Measurements from ENCODE around the gene P2RY6. TPM values are rescaled to one million over a fixed set of nuclear protein-coding genes. Genes with fewer than 3 reads are reported as not detected.

P2RY6 gene
- total RNA-seq, 2 experiments from 2014 or later = not detected

- Mint-ChIP-seq H3K27ac (no peak overlapping the region), H3K27me3 (no peaks in the 10 kb centered on the region), H3K4me3 (no peak overlapping the region), H3K36me3 (ENCODE audit: low read depth) (no peaks in the 10 kb centered on the region), H3K9me3 (no peaks in the 10 kb centered on the region), H3K4me1 (ENCODE audit: low read depth) (peaks cover 5% of the 10 kb centered on the region)
- ChIA-PET CTCF (interaction anchor here (2.1 kb wide), 1 partner anchor 60 kb away, joined by 4 read pairs; no protein-coding TSS in a partner anchor), POLR2A (no interaction called here)
- DNase-seq (no peak), ATAC-seq (no peak)
- no peak for TF ChIP-seq CTCF (IDR thresholded peaks at IDR 0.05)
- intact Hi-C loops (cut with micrococcal nuclease) = no loop called here
Observed at GRCh38 chr11:73246303-73246702, 25.8 kb upstream of the P2RY6 start.

GRCh38 chr11:73248526-73249185, 23.5 kb upstream of the P2RY6 start:
- ChIA-PET CTCF (no interaction called here), POLR2A (interaction anchor here (0.8 kb wide), 1 partner anchor 9 kb away, joined by 3 read pairs; no protein-coding TSS in a partner anchor)
- ATAC-seq = no peak
- no peak overlapping the region for H3K27ac Mint-ChIP-seq
- no peaks in the 10 kb centered on the region for H3K36me3 Mint-ChIP-seq (ENCODE audit: low read depth)
- no peak overlapping the region for H3K4me3 Mint-ChIP-seq
- H3K9me3 Mint-ChIP-seq = no peaks in the 10 kb centered on the region
- no peak for TF ChIP-seq CTCF (IDR thresholded peaks at IDR 0.05)
- intact Hi-C loops (cut with micrococcal nuclease) = no loop called here
- no peak for DNase-seq
- H3K4me1 Mint-ChIP-seq (ENCODE audit: low read depth) = peaks cover 5% of the 10 kb centered on the region
- H3K27me3 Mint-ChIP-seq = no peaks in the 10 kb centered on the region

- intact Hi-C loops (cut with micrococcal nuclease) = no loop called here
- Mint-ChIP-seq H3K27me3 (no peaks in the 10 kb centered on the region), H3K9me3 (no peaks in the 10 kb centered on the region), H3K36me3 (ENCODE audit: low read depth) (no peaks in the 10 kb centered on the region), H3K27ac (no peak overlapping the region), H3K4me1 (ENCODE audit: low read depth) (peaks cover 5% of the 10 kb centered on the region), H3K4me3 (no peak overlapping the region)
- CTCF ChIA-PET = no interaction called here
- no peak for TF ChIP-seq CTCF (IDR thresholded peaks at IDR 0.05)
- POLR2A ChIA-PET = interaction anchor here (0.8 kb wide), 1 partner anchor 8 kb away, joined by 3 read pairs; no protein-coding TSS in a partner anchor
- ATAC-seq (peak; percentile 66), DNase-seq (peak; percentile 37)
Observed at GRCh38 chr11:73249304-73249703, 22.8 kb upstream of the P2RY6 start.

GRCh38 chr11:73249853-73250783, 22.0 kb upstream of the P2RY6 start:
- no peak for TF ChIP-seq CTCF (IDR thresholded peaks at IDR 0.05)
- POLR2A ChIA-PET = no interaction called here
- H3K9me3 Mint-ChIP-seq = no peaks in the 10 kb centered on the region
- DNase-seq (peak; percentile 33), ATAC-seq (peak; percentile 44)
- H3K4me3 Mint-ChIP-seq = no peak overlapping the region
- H3K4me1 Mint-ChIP-seq (ENCODE audit: low read depth) = peaks cover 5% of the 10 kb centered on the region
- H3K27me3 Mint-ChIP-seq = no peaks in the 10 kb centered on the region
- CTCF ChIA-PET = no interaction called here
- intact Hi-C loops (cut with micrococcal nuclease) = no loop called here
- no peak overlapping the region for H3K27ac Mint-ChIP-seq
- H3K36me3 Mint-ChIP-seq (ENCODE audit: low read depth) = no peaks in the 10 kb centered on the region
